ENCODE results near the gene IHH. TPM values are rescaled to one million over a fixed set of nuclear protein-coding genes. Genes with fewer than 3 reads are reported as not detected.

The IHH gene
- total RNA-seq, 2 experiments from 2014 or later = not detected

DNA sequence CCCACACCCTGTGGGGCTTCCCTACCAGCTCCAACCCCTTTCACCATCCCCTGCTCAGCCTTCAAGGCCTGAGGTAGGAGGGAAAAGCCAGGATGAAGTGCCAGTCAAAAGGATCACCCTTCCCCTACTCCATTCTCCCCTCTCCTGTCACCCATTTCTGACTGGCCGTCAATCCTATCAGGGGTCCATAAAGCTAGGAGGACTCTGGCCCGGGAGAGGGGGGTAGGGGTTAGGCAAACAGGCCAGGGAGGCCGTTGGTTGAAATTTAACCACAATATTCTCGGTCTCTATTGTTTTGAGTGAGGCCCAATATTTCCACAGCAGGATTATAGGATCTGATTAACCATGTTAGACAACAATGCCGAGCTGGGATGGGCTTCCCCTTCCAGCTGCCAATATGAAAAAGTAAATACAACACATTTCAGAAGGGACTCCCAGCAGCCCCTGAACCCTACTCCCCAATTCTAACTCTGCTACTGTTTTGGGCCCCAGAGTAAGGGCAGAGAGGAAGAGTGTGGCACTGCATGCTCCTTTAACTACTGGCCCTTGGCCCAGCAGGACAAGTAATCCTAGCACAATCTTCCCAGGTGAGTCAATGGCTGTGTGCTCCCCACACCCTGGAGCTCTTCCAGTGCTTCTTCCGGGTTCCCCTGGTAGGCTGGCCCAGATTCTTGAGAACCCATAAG is 10.6 kb upstream of the IHH start:
- Mint-ChIP-seq H3K4me3 (no peak overlapping the region), H3K36me3 (ENCODE audit: low read depth) (peaks cover 12% of the 10 kb centered on the region), H3K4me1 (ENCODE audit: low read depth) (no peaks in the 10 kb centered on the region), H3K27me3 (no peaks in the 10 kb centered on the region), H3K27ac (no peak overlapping the region), H3K9me3 (no peaks in the 10 kb centered on the region)
- CTCF ChIA-PET = interaction anchor here (1.1 to 24.1 kb wide), 11 partner anchors 9 to 90 kb away, joined by 3 to 431 read pairs (median 15); partner anchors contain the start of gene IHH
- intact Hi-C loops (cut with micrococcal nuclease) = loop anchor here (5.0 kb wide), 1 partner anchor 46 kb away; no protein-coding TSS in a partner anchor
- TF ChIP-seq, protein P1, sequence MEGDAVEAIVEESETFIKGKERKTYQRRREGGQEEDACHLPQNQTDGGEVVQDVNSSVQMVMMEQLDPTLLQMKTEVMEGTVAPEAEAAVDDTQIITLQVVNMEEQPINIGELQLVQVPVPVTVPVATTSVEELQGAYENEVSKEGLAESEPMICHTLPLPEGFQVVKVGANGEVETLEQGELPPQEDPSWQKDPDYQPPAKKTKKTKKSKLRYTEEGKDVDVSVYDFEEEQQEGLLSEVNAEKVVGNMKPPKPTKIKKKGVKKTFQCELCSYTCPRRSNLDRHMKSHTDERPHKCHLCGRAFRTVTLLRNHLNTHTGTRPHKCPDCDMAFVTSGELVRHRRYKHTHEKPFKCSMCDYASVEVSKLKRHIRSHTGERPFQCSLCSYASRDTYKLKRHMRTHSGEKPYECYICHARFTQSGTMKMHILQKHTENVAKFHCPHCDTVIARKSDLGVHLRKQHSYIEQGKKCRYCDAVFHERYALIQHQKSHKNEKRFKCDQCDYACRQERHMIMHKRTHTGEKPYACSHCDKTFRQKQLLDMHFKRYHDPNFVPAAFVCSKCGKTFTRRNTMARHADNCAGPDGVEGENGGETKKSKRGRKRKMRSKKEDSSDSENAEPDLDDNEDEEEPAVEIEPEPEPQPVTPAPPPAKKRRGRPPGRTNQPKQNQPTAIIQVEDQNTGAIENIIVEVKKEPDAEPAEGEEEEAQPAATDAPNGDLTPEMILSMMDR (IDR thresholded peaks at IDR 0.05) = no peak
- no peak for ATAC-seq
- POLR2A ChIA-PET = no interaction called here
- DNase-seq = no peak

DNA sequence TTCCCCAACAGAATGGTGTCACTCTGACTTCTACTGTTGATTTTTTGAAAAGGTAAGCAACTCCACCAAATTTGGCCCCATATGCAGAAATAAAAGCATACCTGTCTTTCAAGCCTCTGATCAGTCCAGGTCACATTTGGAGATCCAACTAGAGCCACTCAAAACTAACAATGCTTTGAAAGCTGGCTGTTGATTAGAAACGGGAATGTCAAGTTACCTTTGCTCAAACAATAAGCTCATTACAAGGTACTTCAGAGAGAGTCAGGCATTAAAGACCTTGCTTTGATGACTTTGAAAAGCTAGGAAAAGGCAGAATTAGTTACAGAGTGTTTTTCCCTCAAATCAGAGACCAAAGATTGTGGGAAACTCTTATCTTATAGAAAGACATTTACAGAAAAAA is 4.8 kb upstream of the IHH start:
- ATAC-seq = no peak
- Mint-ChIP-seq H3K9me3 (no peaks in the 10 kb centered on the region), H3K4me3 (no peak overlapping the region), H3K36me3 (ENCODE audit: low read depth) (peaks cover 2% of the 10 kb centered on the region), H3K27me3 (peaks cover 28% of the 10 kb centered on the region), H3K4me1 (ENCODE audit: low read depth) (peaks cover 2% of the 10 kb centered on the region), H3K27ac (no peak overlapping the region)
- DNase-seq = no peak
- POLR2A ChIA-PET = no interaction called here
- intact Hi-C loops (cut with micrococcal nuclease) = no loop called here
- TF ChIP-seq, protein P1 (IDR thresholded peaks at IDR 0.05) = no peak
- CTCF ChIA-PET = interaction anchor here (0.9 to 24.1 kb wide), 8 partner anchors 9 to 211 kb away, joined by 3 to 431 read pairs (median 4); no protein-coding TSS in a partner anchor

DNA sequence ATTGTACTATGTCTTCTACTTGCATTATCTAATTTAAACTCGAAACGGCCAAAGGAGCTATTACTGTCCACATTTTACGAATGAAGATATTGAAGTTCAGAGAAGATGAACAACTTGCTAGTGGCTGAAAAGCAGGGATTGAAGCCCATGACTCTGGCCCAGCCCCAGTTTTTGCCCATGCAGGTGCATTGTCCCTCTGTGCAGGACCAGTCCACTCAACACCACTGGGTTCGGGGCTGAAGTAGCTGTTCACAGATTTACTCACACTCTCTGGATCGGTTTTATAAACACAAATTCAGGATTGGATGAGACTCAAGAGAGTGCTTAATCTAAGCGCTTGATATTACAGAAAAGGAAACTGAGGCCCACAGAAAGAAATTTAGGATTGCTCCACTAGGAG is 1.4 kb upstream of the IHH start:
- no peaks in the 10 kb centered on the region for H3K9me3 Mint-ChIP-seq
- CTCF ChIA-PET = interaction anchor here (0.8 to 24.1 kb wide), 6 partner anchors 8 to 93 kb away, joined by 3 to 431 read pairs (median 68); partner anchors contain the start of gene NHEJ1
- TF ChIP-seq, protein P1 (IDR thresholded peaks at IDR 0.05) = no peak
- H3K27ac Mint-ChIP-seq = no peak overlapping the region
- peaks cover 19% of the 10 kb centered on the region for H3K4me1 Mint-ChIP-seq (ENCODE audit: low read depth)
- intact Hi-C loops (cut with micrococcal nuclease) = no loop called here
- POLR2A ChIA-PET = interaction anchor here (1.3 to 1.9 kb wide), 2 partner anchors 19 to 55 kb away, joined by 3 to 7 read pairs; no protein-coding TSS in a partner anchor
- no peak for DNase-seq
- no peak overlapping the region for H3K4me3 Mint-ChIP-seq
- no peaks in the 10 kb centered on the region for H3K36me3 Mint-ChIP-seq (ENCODE audit: low read depth)
- no peak for ATAC-seq
- H3K27me3 Mint-ChIP-seq = peaks cover 52% of the 10 kb centered on the region

DNA sequence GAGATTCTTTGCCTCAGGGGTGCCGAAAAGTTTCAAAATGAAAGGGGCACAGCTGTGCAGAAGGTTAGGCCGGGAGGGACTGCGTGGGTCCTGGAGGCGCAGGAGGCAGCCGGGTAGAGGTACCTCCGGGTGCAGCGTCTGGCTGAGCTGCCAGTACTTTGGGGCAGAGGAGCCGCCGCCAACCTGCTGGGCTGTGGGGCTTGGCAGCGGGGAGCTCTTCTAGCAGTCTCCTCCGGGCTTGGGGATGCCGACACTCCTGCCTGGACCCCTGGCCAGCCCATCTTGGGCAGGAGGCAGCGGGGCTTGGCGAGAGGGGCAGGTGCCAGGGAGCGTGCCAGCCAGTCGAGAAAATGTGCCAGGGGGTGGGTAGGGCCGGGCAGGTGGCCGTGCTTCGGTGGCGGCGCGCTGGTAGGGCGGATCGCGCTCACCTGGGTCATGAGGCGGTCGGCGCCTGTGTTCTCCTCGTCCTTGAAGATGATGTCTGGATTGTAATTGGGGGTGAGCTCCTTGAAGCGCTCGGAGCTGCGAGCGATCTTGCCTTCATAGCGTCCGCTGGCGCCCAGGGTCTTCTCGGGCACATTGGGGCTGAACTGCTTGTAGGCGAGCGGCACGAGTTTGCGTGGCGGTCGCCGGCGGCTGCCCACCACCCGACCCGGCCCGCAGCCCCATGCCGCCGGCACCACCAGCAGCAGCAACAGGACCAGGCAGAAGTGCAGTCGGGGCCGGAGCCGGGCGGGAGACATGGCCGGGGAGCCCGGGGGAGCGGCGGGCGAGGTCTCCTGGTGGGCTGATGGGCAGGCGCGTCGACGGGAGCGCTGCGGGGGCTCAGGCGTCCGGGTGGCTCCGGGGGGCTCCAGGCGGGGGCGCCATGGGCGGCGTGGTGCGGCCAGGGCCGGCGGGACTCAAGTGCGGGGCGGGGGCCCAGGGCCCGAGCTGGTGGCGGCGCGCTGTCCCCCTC is 717 bp downstream of the IHH start:
- no peak overlapping the region for H3K4me3 Mint-ChIP-seq
- no peak overlapping the region for H3K27ac Mint-ChIP-seq
- peaks cover 60% of the 10 kb centered on the region for H3K27me3 Mint-ChIP-seq
- no peaks in the 10 kb centered on the region for H3K36me3 Mint-ChIP-seq (ENCODE audit: low read depth)
- intact Hi-C loops (cut with micrococcal nuclease) = loop anchor here (2.0 to 10.0 kb wide), 2 partner anchors 59 to 245 kb away; partner anchors contain the start of gene PTPRN
- peaks cover 19% of the 10 kb centered on the region for H3K4me1 Mint-ChIP-seq (ENCODE audit: low read depth)
- ChIA-PET POLR2A (interaction anchor here (0.6 kb wide), 1 partner anchor 96 kb away, joined by 3 read pairs; no protein-coding TSS in a partner anchor), CTCF (interaction anchor here (1.0 to 24.1 kb wide), 11 partner anchors 11 to 95 kb away, joined by 3 to 431 read pairs (median 11); partner anchors contain the start of gene NHEJ1)
- ATAC-seq (no peak), DNase-seq (peak; percentile 27)
- no peaks in the 10 kb centered on the region for H3K9me3 Mint-ChIP-seq
- TF ChIP-seq, protein P1 (IDR thresholded peaks at IDR 0.05) = no peak
